Measurements from ENCODE around the gene REL.

DNA sequence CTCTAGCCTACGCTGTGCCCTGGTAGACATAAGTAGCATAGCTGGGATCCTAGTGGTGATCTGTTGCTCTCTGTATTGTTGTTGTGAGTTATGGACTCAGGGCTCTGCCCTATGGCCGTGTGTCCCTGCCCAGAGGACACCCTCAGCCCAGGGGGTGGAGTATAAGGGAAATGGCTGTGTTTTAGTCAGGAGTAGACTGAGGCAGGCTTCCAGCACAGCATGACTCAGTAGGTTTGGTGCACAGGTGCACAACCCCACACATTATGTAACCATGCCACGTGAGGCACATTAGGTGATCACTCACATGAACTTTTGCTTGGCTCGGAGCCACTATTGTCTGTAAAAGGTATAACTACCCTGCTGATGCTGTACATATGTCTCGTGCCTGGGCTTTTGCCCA lies 76.3 kb downstream of the REL start:
- TF ChIP-seq, protein P1, sequence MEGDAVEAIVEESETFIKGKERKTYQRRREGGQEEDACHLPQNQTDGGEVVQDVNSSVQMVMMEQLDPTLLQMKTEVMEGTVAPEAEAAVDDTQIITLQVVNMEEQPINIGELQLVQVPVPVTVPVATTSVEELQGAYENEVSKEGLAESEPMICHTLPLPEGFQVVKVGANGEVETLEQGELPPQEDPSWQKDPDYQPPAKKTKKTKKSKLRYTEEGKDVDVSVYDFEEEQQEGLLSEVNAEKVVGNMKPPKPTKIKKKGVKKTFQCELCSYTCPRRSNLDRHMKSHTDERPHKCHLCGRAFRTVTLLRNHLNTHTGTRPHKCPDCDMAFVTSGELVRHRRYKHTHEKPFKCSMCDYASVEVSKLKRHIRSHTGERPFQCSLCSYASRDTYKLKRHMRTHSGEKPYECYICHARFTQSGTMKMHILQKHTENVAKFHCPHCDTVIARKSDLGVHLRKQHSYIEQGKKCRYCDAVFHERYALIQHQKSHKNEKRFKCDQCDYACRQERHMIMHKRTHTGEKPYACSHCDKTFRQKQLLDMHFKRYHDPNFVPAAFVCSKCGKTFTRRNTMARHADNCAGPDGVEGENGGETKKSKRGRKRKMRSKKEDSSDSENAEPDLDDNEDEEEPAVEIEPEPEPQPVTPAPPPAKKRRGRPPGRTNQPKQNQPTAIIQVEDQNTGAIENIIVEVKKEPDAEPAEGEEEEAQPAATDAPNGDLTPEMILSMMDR (IDR thresholded peaks at IDR 0.05) = no peak
- TF ChIP-seq POLR2A (IDR thresholded peaks at IDR 0.05) = no peak
